LNCAP (cell line): ENCODE measurements around the gene RPGR.

ENCODE experiments used
- TF ChIP-seq, protein P1 (sequence below): fragments of 450-650 bp; IDR thresholded peaks from 2 replicates; pipeline ENCODE4 v1.5.1; 2017; ENCODE audit warnings: mild to moderate bottlenecking

Gene RPGR

DNA sequence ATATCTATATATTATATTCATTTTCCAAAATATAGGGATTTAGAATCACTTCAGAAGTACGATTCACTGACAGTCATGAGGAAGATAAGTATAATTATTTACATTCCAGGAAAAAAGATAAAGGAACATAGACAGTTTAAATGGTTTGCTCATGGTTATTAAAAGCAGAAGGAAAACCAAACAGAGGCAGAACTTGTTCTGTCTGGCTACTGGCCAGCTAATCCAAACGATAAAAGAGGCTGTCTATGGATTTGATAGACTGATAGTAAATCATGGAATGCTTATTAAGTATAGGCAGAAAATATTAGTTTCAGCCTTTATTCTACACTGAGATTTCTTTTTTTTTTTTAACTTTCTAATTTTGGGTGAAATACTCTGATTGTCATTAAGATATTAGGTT, 50.2 kb downstream of the RPGR start:
- TF ChIP-seq, protein P1, sequence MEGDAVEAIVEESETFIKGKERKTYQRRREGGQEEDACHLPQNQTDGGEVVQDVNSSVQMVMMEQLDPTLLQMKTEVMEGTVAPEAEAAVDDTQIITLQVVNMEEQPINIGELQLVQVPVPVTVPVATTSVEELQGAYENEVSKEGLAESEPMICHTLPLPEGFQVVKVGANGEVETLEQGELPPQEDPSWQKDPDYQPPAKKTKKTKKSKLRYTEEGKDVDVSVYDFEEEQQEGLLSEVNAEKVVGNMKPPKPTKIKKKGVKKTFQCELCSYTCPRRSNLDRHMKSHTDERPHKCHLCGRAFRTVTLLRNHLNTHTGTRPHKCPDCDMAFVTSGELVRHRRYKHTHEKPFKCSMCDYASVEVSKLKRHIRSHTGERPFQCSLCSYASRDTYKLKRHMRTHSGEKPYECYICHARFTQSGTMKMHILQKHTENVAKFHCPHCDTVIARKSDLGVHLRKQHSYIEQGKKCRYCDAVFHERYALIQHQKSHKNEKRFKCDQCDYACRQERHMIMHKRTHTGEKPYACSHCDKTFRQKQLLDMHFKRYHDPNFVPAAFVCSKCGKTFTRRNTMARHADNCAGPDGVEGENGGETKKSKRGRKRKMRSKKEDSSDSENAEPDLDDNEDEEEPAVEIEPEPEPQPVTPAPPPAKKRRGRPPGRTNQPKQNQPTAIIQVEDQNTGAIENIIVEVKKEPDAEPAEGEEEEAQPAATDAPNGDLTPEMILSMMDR: no peak

DNA sequence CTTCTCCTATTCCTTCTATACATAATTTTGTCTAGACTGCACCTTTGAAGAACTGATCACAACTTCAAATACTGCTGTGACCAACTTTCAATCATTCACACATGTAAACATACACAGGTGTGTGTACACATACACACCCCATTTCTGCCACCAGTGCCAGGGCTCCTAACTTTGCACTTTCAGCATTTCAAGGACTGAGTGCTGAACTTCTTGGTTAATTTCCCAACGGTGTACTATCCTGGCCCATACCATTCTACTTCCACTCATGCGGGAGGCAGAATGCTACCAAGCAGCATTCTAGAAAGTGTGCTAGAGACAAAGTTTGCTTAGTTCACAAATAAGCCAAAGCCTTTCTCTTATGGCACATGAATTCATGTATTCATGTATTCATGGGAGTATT, 51.2 kb downstream of the RPGR start:
- TF ChIP-seq, protein P1: no peak

DNA sequence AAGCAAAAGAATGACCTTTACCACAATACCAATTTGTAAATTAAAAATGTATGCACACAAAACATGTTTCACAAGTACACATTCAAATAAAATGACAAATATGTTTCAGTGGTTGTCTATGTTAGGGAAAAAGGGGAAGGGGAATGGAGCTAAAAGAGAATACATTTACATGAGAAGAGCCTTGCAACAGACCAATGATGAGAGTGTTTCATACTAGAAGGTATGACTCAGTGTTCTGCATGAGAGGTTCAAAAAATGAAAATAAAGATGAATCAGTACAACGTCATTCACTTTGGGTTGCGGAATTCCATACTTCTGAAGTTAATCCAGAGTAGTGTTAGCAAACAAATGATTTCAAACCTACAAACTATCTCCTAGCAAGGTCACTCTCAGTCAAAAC, 51.7 kb downstream of the RPGR start:
- TF ChIP-seq, protein P1: no peak

DNA sequence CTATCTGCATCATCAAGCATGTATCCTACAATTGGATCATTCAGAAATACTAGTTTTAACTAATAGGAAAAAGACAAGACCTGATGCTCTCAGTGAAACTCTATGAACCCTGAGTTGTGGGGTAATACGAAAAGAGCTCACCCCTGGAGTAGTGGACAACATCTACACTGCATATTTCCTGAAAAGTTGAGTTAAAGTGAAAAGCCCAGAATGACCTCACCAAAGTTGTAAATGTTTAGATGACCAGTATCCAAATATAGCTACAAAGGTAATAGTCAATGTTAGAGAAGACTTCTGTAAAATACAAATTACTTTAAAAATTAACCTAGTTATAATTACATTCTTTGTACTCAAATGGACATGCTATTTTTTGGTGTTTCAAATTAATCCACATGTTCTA, 53.9 kb downstream of the RPGR start:
- TF ChIP-seq, protein P1: no peak

DNA sequence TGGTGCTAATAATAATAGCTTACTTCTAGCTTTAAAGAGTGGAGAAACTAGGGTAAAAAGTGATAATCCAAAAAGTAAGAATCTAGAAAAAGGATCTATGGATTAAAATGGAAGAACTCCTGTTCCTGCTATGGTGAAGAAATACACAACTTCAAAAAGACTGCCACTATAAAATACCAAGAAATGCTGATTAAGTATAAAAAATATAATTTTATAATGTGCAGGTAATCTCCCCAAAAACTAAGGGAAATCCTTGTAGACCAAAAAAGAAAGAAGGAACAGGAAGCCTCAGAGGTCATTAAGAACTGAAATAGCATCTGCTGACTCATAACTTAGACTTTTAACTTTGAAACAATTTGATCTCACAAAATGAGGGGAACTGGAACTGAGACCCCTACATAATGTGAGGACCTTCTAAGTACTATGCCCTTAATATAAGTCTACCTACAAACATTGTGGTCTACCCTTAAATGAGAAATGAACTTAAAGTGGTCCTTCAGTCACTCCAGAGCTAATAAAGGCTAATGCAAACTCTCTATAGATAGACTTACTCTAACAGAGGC, 56.1 kb downstream of the RPGR start:
- TF ChIP-seq, protein P1: no peak

DNA sequence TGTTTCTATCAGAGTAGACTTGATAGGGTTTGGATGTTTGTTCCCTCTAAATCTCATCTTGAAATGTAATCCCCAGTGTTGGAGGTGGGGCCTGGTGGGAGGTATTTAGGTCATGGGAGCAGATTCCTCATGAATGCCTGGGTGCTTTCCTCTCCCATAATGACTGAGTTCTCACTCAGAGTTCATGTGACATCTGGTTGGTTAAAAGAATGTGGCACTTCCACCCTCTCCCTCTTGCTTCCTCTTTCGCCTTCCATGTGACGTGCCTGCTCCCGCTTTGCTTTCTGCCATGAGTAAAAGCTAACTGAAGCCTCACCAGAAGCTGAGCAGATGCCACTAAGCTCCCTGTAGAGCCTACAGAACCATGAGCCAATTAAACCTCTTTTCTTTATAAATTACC, 59.3 kb downstream of the RPGR start:
- TF ChIP-seq, protein P1: no peak

DNA sequence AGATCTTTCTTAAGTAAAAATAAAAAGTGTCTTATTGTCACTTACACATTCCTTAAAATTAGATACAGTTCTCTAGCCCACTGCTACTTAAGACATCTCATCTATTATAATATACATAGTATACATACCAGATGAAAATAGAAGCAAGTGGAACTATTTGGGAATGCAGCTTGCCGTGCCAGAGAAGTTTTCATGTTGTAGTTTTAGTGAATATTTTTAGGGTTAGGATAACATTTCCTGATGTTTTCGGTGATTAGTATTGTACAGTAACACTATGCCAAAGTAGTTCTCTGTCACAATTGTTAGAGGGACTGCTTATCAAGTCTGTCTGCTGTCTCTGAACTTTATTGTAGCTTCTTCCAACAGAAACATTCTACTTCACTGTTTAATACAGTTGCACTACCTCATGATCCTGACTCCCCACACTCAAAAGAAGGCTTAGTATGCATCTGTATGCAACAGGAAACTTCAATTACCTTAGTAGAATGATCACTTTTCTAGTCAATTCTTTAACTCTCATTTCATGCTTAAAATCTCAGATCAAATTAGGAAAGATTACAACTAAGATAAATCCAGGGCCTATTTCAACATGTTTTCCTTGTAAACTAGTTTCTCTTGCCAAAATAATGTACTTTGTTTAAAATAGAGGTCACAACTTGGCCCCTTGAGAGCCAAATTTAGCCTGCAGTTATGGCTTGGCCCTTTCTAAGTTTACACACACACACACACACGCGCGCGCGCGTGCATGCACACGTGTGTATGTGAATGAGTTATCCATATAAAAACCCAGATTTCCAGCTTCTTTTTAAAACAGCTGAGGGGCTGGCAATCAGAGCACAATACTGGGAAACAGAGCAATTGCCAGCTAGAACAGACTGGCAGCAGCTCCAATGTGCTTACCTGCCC, 64.3 kb downstream of the RPGR start:
- TF ChIP-seq, protein P1: no peak
